Inferior parietal cortex (tissue), 1 donor: ENCODE measurements around the gene FAM168B.
"Not testable (repeated sequence)": the region's sequence is repeated elsewhere in the genome, so short reads cannot be mapped to it uniquely, and the experiment has no call there.

Experiments
- DNase-seq: peaks from one replicate; pipeline ENCODE4 v3.0.0-alpha.2; 2016; ENCODE audit errors: extremely low spot score

The FAM168B gene, protein sequence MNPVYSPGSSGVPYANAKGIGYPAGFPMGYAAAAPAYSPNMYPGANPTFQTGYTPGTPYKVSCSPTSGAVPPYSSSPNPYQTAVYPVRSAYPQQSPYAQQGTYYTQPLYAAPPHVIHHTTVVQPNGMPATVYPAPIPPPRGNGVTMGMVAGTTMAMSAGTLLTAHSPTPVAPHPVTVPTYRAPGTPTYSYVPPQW

DNA sequence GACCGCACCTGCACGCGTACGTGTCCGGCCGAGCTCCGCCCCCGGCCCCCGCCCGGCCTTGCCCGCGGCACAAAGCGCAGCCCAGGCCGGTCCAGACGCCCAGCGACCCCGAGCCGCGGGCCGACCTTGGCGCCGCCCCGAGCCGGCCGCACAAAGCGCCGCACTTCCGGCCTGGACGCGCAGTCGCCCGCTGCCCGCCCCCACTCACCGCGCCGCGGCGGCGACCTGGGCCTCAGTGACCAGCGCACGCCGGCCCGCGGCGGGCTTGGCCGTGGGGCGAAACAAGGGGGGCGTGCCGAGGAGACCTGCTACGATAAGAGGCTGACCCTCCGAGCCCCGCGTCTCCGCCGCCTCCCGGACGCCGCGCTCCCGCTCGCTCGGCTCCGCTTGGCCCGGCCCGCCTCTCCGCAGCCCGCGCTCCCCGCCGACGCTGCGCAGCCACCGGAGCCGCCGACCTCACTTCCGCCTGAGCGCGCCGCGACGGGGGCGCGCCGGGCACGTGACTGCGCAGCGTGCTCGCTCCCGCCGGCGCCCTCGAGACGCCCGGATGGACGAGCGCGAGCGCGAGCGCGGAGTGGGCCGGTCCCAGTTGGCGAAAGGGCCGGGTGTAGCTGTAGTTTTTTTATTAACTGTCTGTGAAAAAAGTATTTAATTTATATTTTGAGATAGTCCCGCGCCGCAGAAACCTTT, at the start of gene FAM168B:
Gene FAM168B, minus strand, starts transcription at position 455 of the 690 bp plus-strand sequence. CDS start 10,814 bp downstream, outside the sequence.
- peak; percentile 85 for DNase-seq

DNA sequence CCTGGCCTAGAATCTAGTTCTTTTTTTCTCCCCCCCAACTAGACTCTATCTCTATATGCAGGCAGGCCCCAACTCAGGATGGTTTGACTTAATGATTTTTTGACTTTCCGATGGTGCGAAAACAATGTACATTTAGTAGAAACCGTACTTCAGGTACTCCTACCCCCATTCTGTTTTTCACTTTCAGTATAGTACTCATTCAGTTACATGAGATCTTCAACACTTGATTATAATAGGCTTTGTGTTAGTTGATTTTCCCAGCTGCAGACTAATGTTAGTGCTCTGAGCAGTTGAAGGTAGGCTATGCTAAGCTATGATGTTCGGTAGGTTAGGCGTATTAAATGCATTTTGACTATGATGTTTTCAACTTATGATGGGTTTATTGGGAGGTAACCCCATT, 49.6 kb upstream of the FAM168B start:
- DNase-seq, result no peak

DNA sequence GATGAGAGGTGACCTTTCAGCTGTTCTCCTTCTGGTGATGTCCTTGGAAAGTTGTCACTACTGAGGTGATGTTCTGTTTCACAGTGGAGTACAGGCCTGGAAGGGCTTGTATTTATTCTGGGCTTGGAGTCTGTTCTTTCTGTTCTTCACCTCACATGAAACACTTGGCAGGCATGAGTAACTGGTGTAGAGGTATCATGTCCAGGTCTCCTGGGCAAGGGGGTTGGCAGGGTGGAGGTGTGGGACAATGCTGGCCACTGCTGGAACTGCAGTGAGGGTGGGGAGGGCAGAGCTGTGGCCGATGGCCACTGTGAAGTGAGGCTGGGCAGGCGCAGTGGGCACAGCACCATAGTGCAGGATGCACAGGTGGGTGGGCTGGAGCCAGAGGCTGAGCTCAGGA, 47.3 kb upstream of the FAM168B start:
- DNase-seq, result no peak

DNA sequence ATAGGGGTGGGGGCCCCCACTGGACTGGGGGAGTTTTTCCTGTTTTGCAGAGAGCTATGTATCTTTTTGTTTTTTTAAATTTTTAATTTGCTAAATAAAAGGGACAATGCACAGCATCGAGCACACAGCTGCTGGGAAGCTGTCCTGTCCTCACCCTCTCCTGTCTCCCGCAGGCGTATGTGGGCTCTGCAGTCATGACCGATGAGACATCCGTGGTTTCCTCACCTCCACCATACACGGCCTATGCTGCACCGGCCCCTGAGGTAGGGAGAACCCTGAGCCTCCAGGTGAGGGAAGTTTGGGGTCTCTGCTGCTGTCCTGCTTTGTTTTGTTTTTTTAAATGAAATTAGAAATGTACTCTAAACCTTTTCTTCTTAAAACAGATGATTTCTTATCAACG, 39.5 kb upstream of the FAM168B start:
- no peak for DNase-seq

DNA sequence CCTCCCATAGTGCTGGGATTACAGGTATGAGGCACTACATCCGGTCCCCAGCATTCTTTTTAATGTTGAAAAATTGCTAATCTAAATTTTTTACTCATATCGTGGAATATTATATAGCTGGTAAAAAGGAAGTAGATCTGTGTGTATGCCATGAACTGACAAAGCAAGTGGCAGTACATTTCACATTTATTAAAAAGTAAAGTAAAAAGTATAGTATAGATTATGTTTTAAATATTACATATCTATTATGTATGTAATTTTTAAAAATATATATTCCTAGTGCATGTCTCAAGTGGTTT, 37.0 kb upstream of the FAM168B start:
- DNase-seq, result no peak

DNA sequence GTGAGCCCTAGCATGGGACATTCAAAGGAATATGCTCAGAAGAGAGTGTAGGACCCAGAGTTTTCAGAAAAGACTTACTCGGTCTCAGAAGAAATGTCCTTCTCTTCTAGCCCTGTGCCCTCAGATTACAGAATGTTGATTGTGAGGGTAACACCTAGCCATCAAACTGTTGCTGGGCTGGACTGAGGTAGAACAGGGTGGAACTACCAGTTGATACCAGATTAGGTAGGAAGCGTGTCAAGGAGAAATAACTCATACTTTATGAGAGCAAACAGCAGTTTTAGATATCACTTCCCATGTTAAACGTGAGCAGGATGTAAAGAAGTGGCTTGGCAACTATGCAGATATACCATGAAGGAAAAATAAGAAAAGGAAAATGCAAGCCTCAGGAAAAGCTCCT, 34.7 kb upstream of the FAM168B start:
- no peak for DNase-seq

DNA sequence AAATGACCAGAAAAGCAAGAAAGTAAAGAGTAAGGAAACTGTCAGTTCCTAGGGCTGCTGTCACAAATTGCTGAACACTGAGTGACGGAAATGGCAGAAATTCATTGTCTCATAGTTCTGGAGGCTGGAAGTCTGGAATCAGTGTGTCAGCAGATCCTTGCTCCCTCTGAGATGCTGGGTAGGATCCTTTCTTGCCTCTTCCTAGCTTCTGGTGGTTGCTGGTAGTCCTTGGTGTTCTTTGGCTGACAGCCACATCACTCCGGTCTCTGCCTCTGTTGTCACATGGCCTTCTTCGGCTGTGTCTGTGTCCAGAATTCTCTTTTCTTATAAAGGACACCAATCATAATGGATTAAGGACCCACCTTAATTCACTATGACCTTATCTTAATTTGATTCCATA, 33.8 kb upstream of the FAM168B start:
- DNase-seq, result no peak

DNA sequence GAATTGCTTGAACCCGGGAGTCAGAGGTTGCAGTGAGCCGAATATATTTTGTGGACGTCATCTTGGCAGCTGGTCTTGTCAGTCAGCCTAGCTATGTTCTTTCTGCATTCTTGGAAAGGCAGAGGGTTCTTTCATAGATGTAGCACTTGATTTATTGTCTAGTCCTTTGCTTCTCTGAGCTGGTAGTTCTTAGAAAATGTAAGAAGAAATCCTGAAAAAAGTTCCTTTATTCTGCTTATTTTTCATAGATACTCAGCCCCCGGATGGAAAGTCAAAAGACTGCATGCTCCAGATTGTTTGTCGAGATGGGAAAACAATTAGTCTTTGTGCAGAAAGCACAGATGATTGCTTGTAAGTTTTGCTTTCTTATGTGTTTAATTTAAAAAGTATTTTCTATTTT, 33.2 kb upstream of the FAM168B start:
- DNase-seq, result no peak

DNA sequence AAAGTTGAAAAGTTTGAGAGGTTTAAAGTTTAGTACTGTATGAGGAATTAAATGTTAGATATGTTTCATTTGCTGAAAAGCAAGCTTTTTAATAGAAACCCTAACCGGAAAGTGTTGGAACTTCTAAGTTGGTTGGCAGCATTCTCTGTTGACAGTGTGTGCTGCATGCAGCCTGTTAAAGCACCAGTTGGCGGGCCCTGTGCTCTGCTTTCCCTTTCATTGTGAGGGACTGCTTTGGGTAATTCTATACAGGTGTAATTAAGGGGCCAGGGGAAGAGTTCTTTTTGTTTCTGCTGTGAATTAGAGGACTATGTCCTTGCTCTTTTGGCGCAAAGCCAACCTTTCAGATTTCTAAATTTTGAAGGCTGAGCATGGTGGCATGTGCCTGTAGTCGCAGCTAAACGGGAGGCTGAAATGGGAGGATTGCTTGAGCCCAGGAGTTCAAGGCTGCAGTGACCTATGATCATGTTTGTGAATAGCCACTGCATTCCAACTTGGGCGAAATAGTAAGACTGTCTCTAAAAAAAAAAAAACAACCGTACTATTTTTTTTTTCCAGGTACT, 32.0 kb upstream of the FAM168B start:
- DNase-seq, result no peak

DNA sequence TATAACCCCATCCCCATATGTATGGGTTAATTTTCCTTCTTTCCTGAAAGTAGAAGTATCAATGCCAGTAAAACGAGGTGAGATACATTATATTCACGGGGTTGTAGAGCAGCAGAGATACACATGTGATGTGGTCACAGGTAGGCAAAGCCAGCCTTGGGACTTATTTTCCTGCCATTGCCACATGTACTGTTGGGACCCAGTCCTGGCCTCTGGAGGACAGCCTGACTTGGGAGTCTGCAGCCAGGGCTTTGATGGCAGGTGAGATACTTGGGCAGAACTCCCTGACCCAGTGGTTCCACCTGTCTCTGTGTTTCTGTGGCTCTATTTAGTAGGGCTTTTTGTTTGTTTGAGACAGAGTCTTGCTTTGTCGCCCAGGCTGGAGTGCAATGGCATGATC, 29.9 kb upstream of the FAM168B start:
- no peak for DNase-seq

DNA sequence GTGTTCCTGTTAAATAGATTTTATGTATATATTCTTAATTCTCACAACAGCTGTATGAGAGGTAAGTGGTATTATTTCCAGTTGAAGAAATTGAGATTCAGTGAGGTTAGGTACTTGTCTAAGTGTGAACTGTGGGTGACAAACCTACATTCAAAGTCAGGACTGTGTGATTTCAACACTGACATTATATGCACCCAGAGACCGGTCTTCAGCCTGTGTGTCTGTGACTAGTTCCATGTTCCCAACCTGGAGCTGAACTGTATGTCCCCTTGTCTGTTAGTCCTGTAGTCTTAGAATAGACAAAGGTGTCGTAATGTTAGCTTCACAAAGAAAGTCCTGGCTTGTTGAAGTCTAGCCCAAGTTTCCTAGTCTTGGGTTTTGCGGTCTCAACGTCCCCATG, 29.2 kb upstream of the FAM168B start:
- DNase-seq, result no peak

DNA sequence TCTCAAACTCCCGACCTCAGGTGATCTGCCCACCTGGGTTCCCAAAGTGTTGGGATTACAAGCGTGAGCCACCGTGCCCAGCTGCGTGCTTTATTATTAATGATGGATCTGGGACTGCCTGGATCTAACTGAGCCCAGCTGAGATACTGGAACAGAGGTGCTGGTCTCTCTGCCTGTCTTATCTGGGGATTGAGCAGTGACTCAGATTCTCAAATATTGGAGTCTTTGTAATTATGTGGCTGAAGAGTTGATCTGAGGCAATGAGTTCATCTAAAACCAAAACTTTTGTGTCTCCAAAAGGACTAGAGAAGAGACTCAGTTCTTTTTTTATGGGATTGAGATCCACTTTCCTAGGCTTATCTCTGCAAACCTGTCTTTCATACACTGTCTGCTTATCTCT, 28.2 kb upstream of the FAM168B start:
- no peak for DNase-seq

DNA sequence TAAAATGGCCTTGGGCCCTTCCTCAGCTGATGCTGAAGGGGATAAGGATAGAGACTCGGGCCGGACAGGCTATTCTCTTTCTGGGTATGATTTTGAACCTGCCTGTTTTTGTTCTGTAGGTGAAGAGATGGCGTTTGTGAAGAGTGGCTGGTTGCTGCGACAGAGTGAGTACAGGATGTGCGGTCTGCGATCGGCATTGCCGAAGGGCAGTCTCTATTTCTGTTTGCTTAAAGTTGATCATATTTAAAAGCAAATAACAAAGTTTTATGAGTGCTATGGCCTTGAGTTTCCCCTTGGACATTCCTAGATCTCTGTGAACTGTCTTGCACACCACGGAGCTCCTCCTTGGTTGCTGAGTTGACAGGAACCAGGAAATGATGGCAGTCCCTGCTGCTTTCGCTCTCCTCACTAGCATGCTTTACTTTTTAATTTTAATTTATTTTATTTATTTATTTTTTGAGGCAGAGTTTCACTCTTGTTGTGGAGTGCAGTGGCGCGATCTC, 27.6 kb upstream of the FAM168B start:
- DNase-seq, result no peak

DNA sequence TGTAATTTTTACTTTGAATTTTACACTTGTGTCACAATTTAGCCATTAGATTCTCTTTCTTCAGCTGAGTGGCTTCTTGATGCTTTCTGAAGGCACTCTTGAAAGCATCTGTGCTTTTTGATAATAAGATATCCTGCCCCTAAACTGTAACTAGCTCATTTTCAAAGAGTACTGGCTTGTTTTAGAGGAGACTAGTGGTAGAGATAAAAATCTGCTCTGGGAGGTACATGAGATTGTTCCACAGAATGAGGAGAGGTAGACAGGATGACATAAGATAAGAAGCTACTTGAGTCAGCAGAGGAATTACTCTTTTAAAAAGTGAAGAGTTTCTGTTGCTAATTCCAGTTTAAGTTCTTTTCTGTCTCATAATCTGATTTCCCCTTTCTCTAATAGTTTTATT, 22.5 kb upstream of the FAM168B start:
- no peak for DNase-seq

DNA sequence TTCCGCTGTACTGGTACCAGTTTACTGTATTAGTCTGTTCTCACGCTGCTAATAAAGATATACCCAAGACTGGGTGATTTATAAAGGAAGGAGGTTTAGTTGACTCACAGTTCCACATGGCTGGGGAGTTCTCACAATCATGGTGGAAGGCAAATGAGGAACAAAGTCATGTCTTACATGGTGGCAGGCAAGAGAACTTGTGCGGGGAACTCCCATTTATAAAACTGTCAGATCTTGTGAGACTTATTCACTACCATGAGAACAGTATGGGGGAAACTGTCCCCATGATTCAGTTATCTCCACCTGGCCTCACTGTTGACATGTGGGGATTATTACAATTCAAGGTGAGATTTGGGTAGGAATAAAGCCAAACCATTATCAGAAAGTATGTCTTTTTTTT, 21.7 kb upstream of the FAM168B start:
- not testable (repeated sequence) for DNase-seq

DNA sequence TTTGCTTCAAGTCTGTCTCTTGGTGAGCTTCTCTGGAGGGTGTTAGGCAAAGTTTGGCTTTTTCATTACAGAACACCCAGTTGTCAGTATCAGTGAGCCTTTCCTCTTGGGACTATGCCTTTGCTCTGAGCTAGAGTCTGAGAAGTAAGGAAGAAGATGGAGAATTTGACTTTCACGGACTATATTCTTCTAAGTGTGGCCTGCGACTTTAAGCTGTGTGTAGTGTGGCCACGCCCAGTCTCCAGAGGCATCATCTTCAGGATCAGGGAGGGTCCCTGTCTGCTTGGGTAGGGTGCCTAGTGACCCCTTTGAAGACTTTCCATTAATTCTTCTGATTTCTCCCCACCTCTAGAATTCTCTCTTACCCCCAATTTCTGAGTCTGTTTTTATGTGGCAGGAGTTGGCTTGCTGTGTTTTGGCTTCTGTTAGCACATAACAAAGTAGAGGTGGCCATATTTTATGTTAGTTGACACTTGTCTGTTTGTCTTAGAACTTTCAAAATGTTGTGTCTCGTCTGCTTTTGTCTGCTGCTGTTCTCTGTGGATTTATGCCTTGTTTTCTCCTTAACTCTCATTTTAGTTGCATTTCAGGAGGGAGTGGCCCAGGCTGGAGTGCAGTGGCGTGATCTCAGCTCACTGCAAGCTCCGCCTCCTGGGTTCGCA, 20.4 kb upstream of the FAM168B start:
- DNase-seq, result no peak

DNA sequence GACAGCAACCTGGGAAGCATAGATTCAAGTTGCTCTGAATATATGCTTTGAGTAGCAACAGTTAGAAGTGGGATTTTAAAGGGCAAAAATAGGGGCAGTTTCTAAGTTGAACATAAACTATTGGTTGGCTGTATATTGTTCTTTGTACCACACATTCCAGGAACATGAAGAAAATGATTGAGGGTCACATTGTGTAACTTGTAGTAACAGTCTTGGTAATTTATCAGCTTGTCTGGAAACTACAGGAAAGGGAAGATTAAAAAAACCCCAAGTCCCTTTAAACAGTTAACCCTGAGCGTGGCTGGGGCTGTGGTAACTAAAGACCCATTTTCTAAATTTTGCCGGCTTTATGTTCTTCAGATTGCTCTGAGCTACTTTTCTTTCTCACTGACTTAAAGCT, 19.3 kb upstream of the FAM168B start:
- no peak for DNase-seq

DNA sequence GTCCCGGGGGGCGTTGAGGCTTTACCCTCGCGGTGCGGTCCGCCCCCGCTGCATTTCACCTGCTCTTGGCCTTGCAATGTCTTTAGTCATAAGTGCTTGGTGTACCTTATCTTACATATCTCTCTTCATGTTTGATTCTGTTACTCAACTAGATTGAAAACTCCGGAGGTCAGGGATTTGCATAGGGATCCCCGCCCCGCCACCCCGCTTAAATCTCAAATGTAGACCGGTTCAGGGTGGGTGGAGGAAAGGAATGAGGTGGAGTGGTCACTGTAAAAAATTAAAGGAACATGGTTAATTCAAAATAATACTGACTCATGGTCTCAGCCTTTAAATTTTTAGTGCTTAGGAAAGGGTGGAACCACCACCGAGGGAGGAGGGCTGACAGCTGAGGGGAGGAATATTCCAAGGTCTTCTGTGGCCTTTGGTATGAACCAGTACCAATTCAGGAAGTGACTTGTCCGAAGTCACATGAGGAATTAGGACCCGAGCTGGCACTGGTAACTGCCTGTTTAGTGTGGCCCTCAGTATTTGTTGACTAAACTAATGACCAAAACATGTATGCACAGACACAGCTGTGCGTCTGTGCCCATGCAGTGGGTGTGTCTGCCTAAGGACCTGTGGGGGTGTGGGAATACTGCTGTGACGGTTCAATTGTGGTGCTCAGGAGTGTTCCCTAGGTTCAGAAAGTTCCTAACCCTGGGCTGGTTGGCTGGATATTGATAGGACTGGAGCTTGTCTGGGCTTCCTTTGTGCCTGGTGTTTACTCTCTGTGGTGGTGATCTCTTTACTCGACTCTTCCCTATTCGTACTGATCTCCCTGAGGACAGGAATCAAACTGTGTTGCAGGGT, 12.9 kb upstream of the FAM168B start:
- no peak for DNase-seq

DNA sequence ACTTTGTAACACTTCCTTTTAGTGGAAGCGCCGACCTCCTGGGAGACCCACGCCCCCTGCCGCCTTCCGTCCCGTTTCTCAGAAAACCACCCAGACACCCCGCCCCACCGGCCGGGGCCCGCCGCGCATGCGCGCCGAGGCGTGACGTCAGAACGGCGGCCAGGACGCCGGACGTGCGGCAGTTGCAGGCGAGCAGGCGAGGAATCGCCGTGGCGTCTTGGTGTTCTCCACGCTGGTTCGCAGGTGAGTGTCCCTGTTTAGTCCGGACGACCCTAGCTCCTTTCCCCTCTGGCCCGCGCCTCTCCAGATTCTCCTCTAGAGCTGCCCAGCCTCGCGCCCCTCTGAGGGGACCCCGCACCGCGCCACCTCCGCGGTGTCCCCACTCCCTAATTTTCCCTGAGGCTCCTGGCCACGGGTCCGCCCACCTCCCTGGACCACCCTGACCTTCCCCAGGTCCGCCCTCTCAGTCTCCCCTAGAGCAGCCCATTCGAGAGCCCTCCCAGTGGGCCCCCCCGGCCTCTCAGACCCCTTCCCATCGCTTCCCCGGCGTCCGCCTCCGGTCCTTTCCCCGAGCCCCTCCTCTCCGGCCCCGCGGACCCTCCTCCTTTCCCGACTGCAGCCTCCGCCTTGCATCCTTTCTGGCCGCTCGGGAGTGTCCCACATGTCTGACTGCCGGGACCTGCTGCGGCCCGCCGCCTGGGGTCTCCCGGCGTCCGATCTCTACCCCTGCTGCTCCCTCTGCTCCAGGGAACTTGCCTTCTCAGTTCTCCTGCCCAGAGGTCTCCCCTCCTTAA, 12.1 kb upstream of the FAM168B start, which contains the start of gene PLEKHB2:
Gene PLEKHB2, plus strand, starts transcription at position 181 of the 794 bp plus-strand sequence. CDS start 15,606 bp downstream, outside the sequence.
- DNase-seq, result peak; percentile 93

DNA sequence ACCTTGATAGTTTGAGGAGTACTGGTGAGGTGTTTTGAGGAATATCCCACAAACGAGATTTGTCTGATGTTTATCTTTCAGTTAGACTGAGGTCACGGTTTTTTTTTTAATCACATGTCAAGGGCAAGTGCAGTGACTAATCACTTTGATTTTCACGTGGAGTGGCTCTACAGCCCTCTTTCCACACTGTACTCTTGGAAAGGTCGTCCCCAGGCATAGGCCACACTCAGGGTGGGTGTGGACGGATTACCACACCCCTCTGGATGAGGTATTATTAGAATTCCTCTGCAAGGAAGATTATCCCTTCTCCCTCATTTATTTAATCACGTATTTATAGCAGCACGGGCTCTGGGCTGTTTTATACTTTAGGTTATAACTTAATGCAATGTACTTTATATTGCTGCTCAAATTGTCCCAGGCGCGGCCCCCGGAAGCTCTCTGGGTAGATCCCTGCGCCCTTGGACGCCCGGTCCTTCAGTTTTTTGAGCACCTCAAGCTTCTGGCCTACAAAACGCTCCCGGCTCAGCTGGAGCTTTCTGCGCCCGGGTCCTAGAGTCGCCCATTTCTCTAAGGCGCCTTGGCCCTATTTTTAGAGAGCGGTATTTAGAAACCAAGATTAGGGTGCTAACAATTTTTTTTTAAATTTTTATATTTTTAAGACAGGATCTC, 11.4 kb upstream of the FAM168B start:
- peak; percentile 47 for DNase-seq
